ENCODE data around the gene ZNF576. TPM values are rescaled to one million over a fixed set of nuclear protein-coding genes. Genes with fewer than 3 reads are reported as not detected.

ZNF576 gene
- total and polyA plus RNA-seq, 9 of the 15 experiments (the other 6 are each of a cell fraction or from before 2014, with no cell fraction given), result 6.8 to 18.2 (median 12.2) TPM

GRCh38 chr19:43634872-43635560, 38.6 kb downstream of the ZNF576 start (continued):
- peak; percentile 99 for TF ChIP-seq PRDM10 (IDR thresholded peaks at IDR 0.05; ENCODE audit: partially characterized antibody)
- TF ChIP-seq NONO (IDR thresholded peaks at IDR 0.05; ENCODE audit: low read depth in 2 of 2, low read length in 1 of 2), result peak in 1 of 2 experiments; percentile 96; a peak in 2 of 4 replicates
- TF ChIP-seq RBM39 (optimal IDR thresholded peaks at IDR 0.05; ENCODE audit: low read depth, low read length), result no peak
- TF ChIP-seq VEZF1 (CRISPR knock-in tag; IDR thresholded peaks at IDR 0.05), result peak; percentile 10; the same call in 1 of the 2 replicates
- peak; percentile 72 for TF ChIP-seq MAFG (tag; conservative IDR thresholded peaks at IDR 0.05)
- no peak for TF ChIP-seq TRIM28 (IDR thresholded peaks at IDR 0.05)
- peak; percentile 96 for TF ChIP-seq ATF7 (IDR thresholded peaks at IDR 0.05)
- TF ChIP-seq DACH1 (IDR thresholded peaks at IDR 0.05; ENCODE audit: partially characterized antibody), result peak; percentile 27
- 0 out of 2 replicates have a peak, but pooled peaks have one; percentile 32 for TF ChIP-seq NFE2 (IDR thresholded peaks at IDR 0.05; ENCODE audit: low read depth)
- peak; percentile 57; the same call in 1 of the 2 replicates for TF ChIP-seq TOE1 (IDR thresholded peaks at IDR 0.05; ENCODE audit: borderline replicate concordance)
- no peak for TF ChIP-seq TOE1 (CRISPR knock-in tag; IDR thresholded peaks at IDR 0.05; ENCODE audit: borderline replicate concordance, low read depth)
- no peak for TF ChIP-seq THAP12 (CRISPR knock-in tag; IDR thresholded peaks at IDR 0.05)
- TF ChIP-seq BCLAF1 (IDR thresholded peaks at IDR 0.05; ENCODE audit: borderline replicate concordance in 1 of 2, control insufficient read depth in 1 of 2, low read depth in 2 of 2, low read length in 1 of 2), result peak in 1 of 2 experiments; percentile 78; a peak in 1 of 4 replicates
- TF ChIP-seq PHF20 (IDR thresholded peaks at IDR 0.05; ENCODE audit: partially characterized antibody), result no peak
- peak; percentile 58; the same call in 1 of the 2 replicates for TF ChIP-seq ZBTB7A (IDR thresholded peaks at IDR 0.05; ENCODE audit: borderline replicate concordance, control insufficient read depth, low read depth, low read length)
- TF ChIP-seq FOXK2 (conservative IDR thresholded peaks at IDR 0.05 in 1 of 2, IDR thresholded peaks at IDR 0.05 in 1 of 2; ENCODE audit: low read depth in 2 of 2), result peak in 1 of 2 experiments; percentile 96; a peak in 2 of 4 replicates
